Measurements from ENCODE around the gene KCNH1. TPM values are rescaled to one million over a fixed set of nuclear protein-coding genes. Genes with fewer than 3 reads are reported as not detected.

Gene KCNH1
- total and polyA plus RNA-seq, 2 experiments from 2014 or later, result 0.28 TPM; not detected in 1

GRCh38 chr1:210932104-210932503 lies 201.8 kb downstream of the KCNH1 start:
- Mint-ChIP-seq H3K36me3 (ENCODE audit: low read depth) (no peaks in the 10 kb centered on the region), H3K4me3 (no peak overlapping the region)
- no peak overlapping the region for H2AFZ ChIP-seq

More at GRCh38 chr1:210932104-210932503, 201.8 kb downstream of the KCNH1 start:
- Histone ChIP-seq H3K4me3 (no peak overlapping the region), H3K27ac (ENCODE audit: low read depth) (no peak overlapping the region), H4K20me1 (replicated peaks; ENCODE audit: insufficient read depth) (no peaks in the 10 kb centered on the region), H3F3A (replicated peaks; ENCODE audit: low read depth) (no peaks in the 10 kb centered on the region), H3K27me3 (ENCODE audit: insufficient read depth) (no peaks in the 10 kb centered on the region), H3K9me2 (ENCODE audit: insufficient read depth) (no peaks in the 10 kb centered on the region), H3K4me2 (no peak overlapping the region), H3K36me3 (ENCODE audit: insufficient read depth) (no peaks in the 10 kb centered on the region), H3K79me2 (replicated peaks; ENCODE audit: insufficient read depth) (no peaks in the 10 kb centered on the region), H3K4me1 (ENCODE audit: insufficient read depth) (no peaks in the 10 kb centered on the region)
- Mint-ChIP-seq H3K27ac (no peak overlapping the region), H3K4me1 (no peaks in the 10 kb centered on the region), H3K27me3 (ENCODE audit: insufficient read depth, low read depth, poor library complexity) (no peaks in the 10 kb centered on the region), H3K9me3 (no peaks in the 10 kb centered on the region)
- TF ChIP-seq REST (IDR thresholded peaks at IDR 0.05; ENCODE audit: unreplicated experiment) (no peak), STAT1 (IDR thresholded peaks at IDR 0.05; ENCODE audit: unreplicated experiment) (no peak), JUNB (IDR thresholded peaks at IDR 0.05; ENCODE audit: unreplicated experiment) (no peak), ETS1 (IDR thresholded peaks at IDR 0.05) (no peak), CREB1 (CRISPR knock-in tag; IDR thresholded peaks at IDR 0.05; ENCODE audit: low read depth) (no peak), NANOG (IDR thresholded peaks at IDR 0.05; ENCODE audit: borderline replicate concordance) (no peak), EZH2 (IDR thresholded peaks at IDR 0.05; ENCODE audit: low read depth, unreplicated experiment) (no peak), POLR2AphosphoS5 (IDR thresholded peaks at IDR 0.05; ENCODE audit: low read depth) (no peak), EZH2phosphoT487 (IDR thresholded peaks at IDR 0.05; ENCODE audit: unreplicated experiment) (no peak), CTCF (conservative IDR thresholded peaks at IDR 0.05; ENCODE audit: low read depth in 2 of 2) (no peak), ZNF462 (CRISPR knock-in tag; IDR thresholded peaks at IDR 0.05) (no peak), ZNF331 (CRISPR knock-in tag; IDR thresholded peaks at IDR 0.05; ENCODE audit: low read depth) (no peak), ZNF114 (CRISPR knock-in tag; IDR thresholded peaks at IDR 0.05) (no peak)
- ATAC-seq (no peak), DNase-seq (ENCODE audit: low spot score) (no peak)

All from GM23338 (cell line).